Lower leg skin (tissue), 4 donors: ENCODE results near the gene SORCS2. TPM values are rescaled to one million over a fixed set of nuclear protein-coding genes. Genes with fewer than 3 reads are reported as not detected.

Experiments used
- DNase-seq, 2 donors: peaks; one replicate each; pipeline ENCODE4 v3.0.0-alpha.2; 2019; ENCODE audit warnings: low spot score in 2 of 2
- H3K4me3 ChIP-seq: fragments of 200-600 bp; sonication (generic); 2 replicates; pipeline ENCODE4 v1.5.1; 2017; ENCODE audit warnings: mild to moderate bottlenecking, low read depth; ENCODE audit not compliant: poor library complexity, severe bottlenecking
- POLR2A ChIP-seq, 2 donors: fragments of 450-650 bp; IDR thresholded peaks; one replicate each; pipeline ENCODE4 v1.6.1; 2016 to 2017; ENCODE audit warnings: antibody characterized with exemption in 2 of 2, mild to moderate bottlenecking in 1 of 2, moderate library complexity in 1 of 2
- WGBS, 2 donors: methylation state at CpG; one replicate each; pipeline ENCODE4 v1.1.5; 2018; 5-methylcytosine and 5-hydroxymethylcytosine counted together
- intact Hi-C: fragments of 100-400 bp; cut with DNase I; formaldehyde crosslinking; loops from one replicate; pipeline ENCODE4 v1.15.0; 2023; ENCODE audit warnings: low total_unique reads
- total RNA-seq, 4 donors: library from RNA; depleted of rRNA; stranded (reverse); fragments of >200 nt; gene quantifications; one replicate each; pipeline ENCODE4 v1.1.0, GENCODE V29; 2016
- TF ChIP-seq, protein P1 (sequence below), 3 donors: fragments of 450-650 bp; IDR thresholded peaks; one replicate each; pipeline ENCODE4 v1.5.1; 2016; ENCODE audit warnings: antibody characterized with exemption in 3 of 3, mild to moderate bottlenecking in 3 of 3, moderate library complexity in 2 of 3

SORCS2 gene
- total RNA-seq, 4 donors from 2014 or later = 1.1 to 6.4 (median 1.5) TPM

- intact Hi-C loops = no loop called here
Observed at GRCh38 chr4:7224878-7225533, 32.7 kb downstream of the SORCS2 start.

GRCh38 chr4:7226439-7226838, 34.1 kb downstream of the SORCS2 start:
- no peak for DNase-seq
- intact Hi-C loops = no loop called here
- 80 to 81% methylated on average over 19 to 21 of the region's 22 CpGs for WGBS, 2 donors
- no peak overlapping the region for H3K4me3 ChIP-seq
- TF ChIP-seq, protein P1, sequence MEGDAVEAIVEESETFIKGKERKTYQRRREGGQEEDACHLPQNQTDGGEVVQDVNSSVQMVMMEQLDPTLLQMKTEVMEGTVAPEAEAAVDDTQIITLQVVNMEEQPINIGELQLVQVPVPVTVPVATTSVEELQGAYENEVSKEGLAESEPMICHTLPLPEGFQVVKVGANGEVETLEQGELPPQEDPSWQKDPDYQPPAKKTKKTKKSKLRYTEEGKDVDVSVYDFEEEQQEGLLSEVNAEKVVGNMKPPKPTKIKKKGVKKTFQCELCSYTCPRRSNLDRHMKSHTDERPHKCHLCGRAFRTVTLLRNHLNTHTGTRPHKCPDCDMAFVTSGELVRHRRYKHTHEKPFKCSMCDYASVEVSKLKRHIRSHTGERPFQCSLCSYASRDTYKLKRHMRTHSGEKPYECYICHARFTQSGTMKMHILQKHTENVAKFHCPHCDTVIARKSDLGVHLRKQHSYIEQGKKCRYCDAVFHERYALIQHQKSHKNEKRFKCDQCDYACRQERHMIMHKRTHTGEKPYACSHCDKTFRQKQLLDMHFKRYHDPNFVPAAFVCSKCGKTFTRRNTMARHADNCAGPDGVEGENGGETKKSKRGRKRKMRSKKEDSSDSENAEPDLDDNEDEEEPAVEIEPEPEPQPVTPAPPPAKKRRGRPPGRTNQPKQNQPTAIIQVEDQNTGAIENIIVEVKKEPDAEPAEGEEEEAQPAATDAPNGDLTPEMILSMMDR (IDR thresholded peaks at IDR 0.05) = no peak
- no peak for TF ChIP-seq POLR2A (IDR thresholded peaks at IDR 0.05)

More at GRCh38 chr4:7224878-7225533, 32.7 kb downstream of the SORCS2 start:
- TF ChIP-seq POLR2A (IDR thresholded peaks at IDR 0.05) = no peak
- TF ChIP-seq, protein P1 (IDR thresholded peaks at IDR 0.05) = no peak
- 92 to 94% methylated on average over 11 of the region's 11 CpGs for WGBS, 2 donors
- H3K4me3 ChIP-seq = no peak overlapping the region
- no peak for DNase-seq

- intact Hi-C loops = no loop called here
- H3K4me3 ChIP-seq = no peak overlapping the region
- no peak for TF ChIP-seq POLR2A (IDR thresholded peaks at IDR 0.05)
- TF ChIP-seq, protein P1 (IDR thresholded peaks at IDR 0.05) = no peak
- WGBS, 2 donors = 76 to 77% methylated on average over 8 to 10 of the region's 10 CpGs
- DNase-seq = no peak
Observed at GRCh38 chr4:7227008-7227407, 34.7 kb downstream of the SORCS2 start.

GRCh38 chr4:7228734-7229133, 36.4 kb downstream of the SORCS2 start:
- H3K4me3 ChIP-seq = no peak overlapping the region
- TF ChIP-seq POLR2A (IDR thresholded peaks at IDR 0.05) = no peak
- intact Hi-C loops = no loop called here
- WGBS, 2 donors = 94 to 100% methylated on average over 8 to 11 of the region's 11 CpGs
- no peak for DNase-seq

- 86 to 90% methylated on average over 18 of the region's 18 CpGs for WGBS, 2 donors
- no peak for DNase-seq
- TF ChIP-seq, protein P1 (IDR thresholded peaks at IDR 0.05) = no peak
- no peak for TF ChIP-seq POLR2A (IDR thresholded peaks at IDR 0.05)
- H3K4me3 ChIP-seq = no peak overlapping the region
- intact Hi-C loops = no loop called here
Observed at GRCh38 chr4:7232061-7232650, 39.8 kb downstream of the SORCS2 start.

- no peak for TF ChIP-seq POLR2A (IDR thresholded peaks at IDR 0.05)
- TF ChIP-seq, protein P1 (IDR thresholded peaks at IDR 0.05) = no peak
- no peak overlapping the region for H3K4me3 ChIP-seq
- no peak for DNase-seq
- WGBS, 2 donors = 87% methylated on average over 17 to 18 of the region's 18 CpGs
- intact Hi-C loops = no loop called here
Observed at GRCh38 chr4:7233006-7233580, 40.8 kb downstream of the SORCS2 start.
